Mesodermal cell (in vitro differentiated cells): Measurements from ENCODE around the gene CMIP.
A peak's percentile ranks its signal among the peaks of the same experiment; 100 is the strongest.

Experiments used
- H3K27ac ChIP-seq: 2 replicates; pipeline ENCODE4 v1.7.0; 2013; ENCODE audit warnings: mild to moderate bottlenecking, low read depth, low read length, moderate library complexity; ENCODE audit not compliant: severe bottlenecking
- H3K36me3 ChIP-seq: 2 replicates; pipeline ENCODE4 v1.7.1; 2013; ENCODE audit warnings: mild to moderate bottlenecking, low read length, moderate library complexity; ENCODE audit not compliant: control insufficient read depth, insufficient read depth
- H3K4me1 ChIP-seq: one replicate; pipeline ENCODE4 v1.7.1; 2013; ENCODE audit warnings: mild to moderate bottlenecking, low read length; ENCODE audit not compliant: insufficient read depth, control insufficient read depth, poor library complexity, severe bottlenecking
- H3K4me3 ChIP-seq: 2 replicates; pipeline ENCODE4 v1.7.0; 2013; ENCODE audit warnings: low read length, control low read depth, mild to moderate bottlenecking; ENCODE audit not compliant: insufficient read depth, poor library complexity, severe bottlenecking; ENCODE audit errors: extremely low read depth
- H3K9me3 ChIP-seq: 2 replicates; pipeline ENCODE4 v1.7.1; 2013; ENCODE audit warnings: mild to moderate bottlenecking, low read length, moderate library complexity; ENCODE audit not compliant: control insufficient read depth
- WGBS, 2 experiments: methylation state at CpG; one replicate each; pipeline ENCODE4 v1.1.5; 2013; ENCODE audit warnings: missing lambda C conversion rate in 2 of 2; ENCODE audit not compliant: insufficient coverage in 2 of 2; 5-methylcytosine and 5-hydroxymethylcytosine counted together

Gene CMIP

DNA sequence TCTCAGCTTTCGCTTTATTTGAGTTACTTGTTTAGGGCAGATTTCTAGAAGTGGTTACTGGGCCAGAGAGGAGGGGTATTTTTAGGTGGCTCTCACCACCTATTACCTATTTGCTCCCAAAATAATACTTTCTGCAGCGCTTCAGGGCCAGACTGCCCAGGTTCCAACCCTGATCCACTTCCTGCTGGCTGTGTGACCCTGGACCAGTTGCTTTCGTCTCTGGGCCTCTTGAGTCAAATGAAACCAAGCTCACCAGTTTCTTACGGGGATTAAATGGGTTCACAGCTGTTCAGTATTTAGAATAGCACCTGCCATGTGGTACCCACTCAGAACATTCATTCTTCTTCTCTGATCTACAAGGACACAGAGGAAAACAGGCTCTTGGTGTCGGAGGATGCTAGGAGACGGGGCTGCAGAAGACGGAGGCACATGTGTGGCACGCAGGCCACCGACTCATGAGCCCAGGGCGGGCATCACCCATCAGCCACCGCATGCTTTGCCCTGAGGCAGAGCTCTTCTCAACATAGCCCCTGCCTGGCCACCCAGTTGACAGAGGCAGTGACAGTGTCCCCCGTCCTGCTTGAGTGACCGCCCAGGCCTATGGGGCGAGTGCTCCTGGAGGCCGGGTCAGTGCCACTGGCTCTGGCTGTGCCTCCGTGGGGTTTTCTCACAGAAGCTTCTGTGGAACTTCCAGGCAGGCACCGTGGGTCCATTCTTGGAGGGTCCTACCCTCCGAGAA, 185.5 kb downstream of the CMIP start:
- Histone ChIP-seq H3K4me1 (peaks cover 44% of the 10 kb centered on the region), H3K27ac (no peak overlapping the region), H3K9me3 (no peaks in the 10 kb centered on the region), H3K36me3 (no peaks in the 10 kb centered on the region), H3K4me3 (no peak overlapping the region)
- WGBS, 2 experiments, result 87 to 93% methylated on average over 14 to 16 of the region's 18 CpGs

DNA sequence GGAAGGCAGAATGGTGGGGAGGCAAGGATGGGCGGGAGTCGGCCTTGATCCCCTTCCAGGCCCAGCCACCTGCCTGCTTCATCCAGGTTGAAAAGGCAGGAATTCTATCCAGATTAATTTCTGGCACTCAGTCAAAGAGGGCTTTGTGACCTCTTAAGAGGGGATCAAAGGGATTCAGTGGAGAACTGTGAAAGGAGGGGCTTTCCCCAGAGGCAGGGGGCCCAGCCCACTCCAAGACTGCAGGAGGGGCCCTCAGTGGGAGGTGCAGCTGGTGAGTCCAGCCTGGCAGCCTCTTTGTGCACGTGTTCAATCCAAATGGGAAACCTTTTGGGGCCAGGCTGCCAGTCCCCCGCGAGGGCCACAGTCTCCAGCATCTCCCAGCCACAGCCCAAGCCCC, 186.0 kb downstream of the CMIP start:
- Histone ChIP-seq H3K4me1 (peaks cover 49% of the 10 kb centered on the region), H3K27ac (peak overlapping the region; percentile 10)

DNA sequence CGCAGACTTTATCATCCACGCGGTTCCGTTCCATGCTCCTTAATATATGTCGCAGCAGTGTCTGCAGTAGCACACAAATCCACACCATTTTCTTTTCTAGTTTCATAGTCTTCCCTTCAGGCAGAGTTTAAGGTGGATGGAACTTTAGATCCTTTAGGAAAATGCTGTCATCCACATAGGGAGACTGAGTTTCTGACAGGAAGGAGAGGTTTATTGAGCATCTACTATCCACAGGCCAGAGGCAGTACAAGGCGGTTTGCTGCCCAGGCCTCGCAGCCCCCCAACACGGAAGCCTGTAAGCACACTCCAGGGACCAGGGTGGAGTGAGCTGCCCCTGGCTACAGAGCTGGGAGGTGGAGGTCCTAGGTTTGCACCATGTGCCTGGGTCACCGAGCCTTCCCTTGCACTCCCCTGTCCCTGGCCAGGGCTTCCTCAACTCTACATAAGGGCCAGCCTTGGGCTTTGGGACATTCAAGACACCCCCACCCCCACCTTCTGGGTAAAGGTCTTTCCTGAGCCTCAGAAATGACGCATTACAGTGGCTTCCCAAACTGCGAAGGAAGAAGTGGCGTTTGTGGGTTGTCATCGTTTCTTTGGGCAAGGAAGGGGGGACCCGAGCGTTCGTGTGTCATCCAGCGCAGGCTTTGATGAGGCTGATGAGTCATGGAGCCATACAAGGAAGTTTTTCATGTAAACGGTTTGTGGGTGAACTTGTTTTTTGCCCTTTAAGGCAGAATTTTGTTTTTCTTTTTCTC, 188.0 kb downstream of the CMIP start:
- Histone ChIP-seq H3K4me3 (no peak overlapping the region), H3K9me3 (no peaks in the 10 kb centered on the region), H3K36me3 (no peaks in the 10 kb centered on the region), H3K27ac (peak overlapping the region; percentile 89), H3K4me1 (peaks cover 58% of the 10 kb centered on the region)
- 81 to 87% methylated on average over 6 to 17 of the region's 18 CpGs for WGBS, 2 experiments

More for the DNA sequence above, 186.0 kb downstream of the CMIP start:
- Histone ChIP-seq H3K9me3 (no peaks in the 10 kb centered on the region), H3K36me3 (no peaks in the 10 kb centered on the region), H3K4me3 (no peak overlapping the region)
- WGBS, 2 experiments, result 53 to 57% methylated on average over 3 to 5 of the region's 5 CpGs

DNA sequence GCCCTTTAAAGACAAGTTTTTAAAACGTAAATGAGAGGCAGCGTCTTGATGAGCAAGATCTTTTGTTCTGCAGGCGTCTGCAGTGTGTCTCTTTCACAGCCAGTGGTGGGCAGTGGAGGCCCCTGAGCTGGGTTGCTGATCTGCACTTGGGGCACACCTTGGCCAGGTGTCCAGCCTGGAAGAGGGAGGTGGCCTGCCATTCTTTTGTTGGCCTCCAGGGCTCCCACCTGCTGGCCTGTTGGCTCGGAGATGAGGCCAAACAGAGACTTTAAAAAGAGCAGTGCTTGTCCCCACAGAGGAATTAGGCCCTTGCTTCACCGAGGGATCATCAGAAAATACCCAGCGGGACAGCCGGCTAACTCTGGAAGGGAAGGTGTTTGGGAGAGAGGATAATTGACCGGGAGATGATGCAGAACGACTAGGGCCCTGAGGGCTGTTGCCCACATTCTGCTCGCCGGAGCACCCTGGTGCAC, 188.6 kb downstream of the CMIP start:
- peak overlapping the region; percentile 89 for H3K27ac ChIP-seq
- H3K9me3 ChIP-seq, result no peaks in the 10 kb centered on the region
- peaks cover 63% of the 10 kb centered on the region for H3K4me1 ChIP-seq
- H3K4me3 ChIP-seq, result no peak overlapping the region
- 60 to 72% methylated on average over 8 to 10 of the region's 11 CpGs for WGBS, 2 experiments
- H3K36me3 ChIP-seq, result no peaks in the 10 kb centered on the region

DNA sequence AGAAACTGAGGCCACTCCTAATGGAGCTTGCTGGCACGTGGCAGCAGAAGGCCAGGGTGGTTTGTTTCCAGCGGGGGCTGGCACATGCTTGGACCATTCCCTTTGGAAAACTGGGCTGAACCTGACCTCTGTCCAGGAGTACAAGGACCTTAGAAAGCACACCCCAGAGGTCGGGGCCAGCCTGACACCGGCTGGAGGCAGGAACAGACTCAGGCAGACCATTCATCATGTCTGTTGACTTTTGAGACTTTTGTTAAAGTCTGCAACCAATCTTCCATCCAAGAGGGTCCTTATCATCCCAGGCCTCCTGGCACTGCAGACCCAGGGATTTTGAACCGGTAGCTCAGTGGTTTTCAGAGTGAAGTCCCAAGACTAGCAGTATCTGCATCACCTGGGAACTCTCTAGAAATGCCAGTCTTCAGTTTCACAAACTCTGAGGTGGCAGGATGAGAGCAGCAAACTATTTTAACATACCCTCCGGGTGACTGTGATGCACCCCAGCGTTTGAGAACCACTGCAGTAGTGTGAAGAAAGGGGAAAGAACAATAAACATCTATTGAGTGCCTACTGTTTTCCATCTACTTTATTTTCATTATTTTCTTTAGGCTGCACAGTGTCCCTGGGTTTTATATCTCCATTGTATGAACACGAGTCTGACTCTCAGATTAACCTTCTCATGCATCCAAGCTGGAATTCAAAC, 189.2 kb downstream of the CMIP start:
- Histone ChIP-seq H3K27ac (peak overlapping the region; percentile 89), H3K36me3 (no peaks in the 10 kb centered on the region), H3K9me3 (no peaks in the 10 kb centered on the region), H3K4me1 (peaks cover 67% of the 10 kb centered on the region), H3K4me3 (no peak overlapping the region)
- 57 to 87% methylated on average over 5 to 6 of the region's 8 CpGs for WGBS, 2 experiments

DNA sequence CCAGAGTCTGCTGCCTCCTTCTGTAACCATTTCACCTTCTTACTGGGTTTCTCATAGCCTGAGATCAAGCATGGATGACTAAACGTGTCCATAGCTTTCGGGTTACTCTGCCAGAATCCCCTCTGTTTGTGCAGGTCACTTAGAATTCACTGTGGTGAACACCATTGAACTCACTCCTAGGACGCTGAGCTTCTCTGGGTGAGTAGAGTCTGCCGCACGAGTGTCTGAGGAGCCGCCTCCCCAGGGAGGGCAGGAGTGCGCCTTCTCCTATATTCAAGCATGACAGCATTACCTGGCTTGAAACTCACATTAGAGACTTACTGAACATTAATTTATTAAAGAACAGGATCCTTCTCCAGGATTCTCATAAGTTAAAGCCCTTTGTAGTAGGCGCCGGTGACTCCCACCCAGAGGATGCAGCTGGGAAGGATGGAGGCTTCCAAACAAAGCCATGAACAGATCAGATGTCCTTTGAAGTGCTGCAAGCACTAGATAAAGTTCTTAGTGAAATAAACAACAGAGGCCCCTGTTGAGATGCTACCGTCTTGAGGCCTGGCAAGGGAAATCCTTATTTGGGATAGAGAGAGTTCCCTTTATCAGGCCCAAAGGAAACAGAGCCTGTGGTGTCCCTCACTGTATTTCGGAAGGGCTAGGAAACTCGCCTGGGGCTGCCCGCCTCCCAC, 189.9 kb downstream of the CMIP start:
- H3K36me3 ChIP-seq, result no peaks in the 10 kb centered on the region
- no peaks in the 10 kb centered on the region for H3K9me3 ChIP-seq
- H3K4me3 ChIP-seq, result peak overlapping the region; percentile 18
- H3K4me1 ChIP-seq, result peaks cover 69% of the 10 kb centered on the region
- H3K27ac ChIP-seq, result peak overlapping the region; percentile 89
- 34 to 48% methylated on average over 8 of the region's 13 CpGs for WGBS, 2 experiments

DNA sequence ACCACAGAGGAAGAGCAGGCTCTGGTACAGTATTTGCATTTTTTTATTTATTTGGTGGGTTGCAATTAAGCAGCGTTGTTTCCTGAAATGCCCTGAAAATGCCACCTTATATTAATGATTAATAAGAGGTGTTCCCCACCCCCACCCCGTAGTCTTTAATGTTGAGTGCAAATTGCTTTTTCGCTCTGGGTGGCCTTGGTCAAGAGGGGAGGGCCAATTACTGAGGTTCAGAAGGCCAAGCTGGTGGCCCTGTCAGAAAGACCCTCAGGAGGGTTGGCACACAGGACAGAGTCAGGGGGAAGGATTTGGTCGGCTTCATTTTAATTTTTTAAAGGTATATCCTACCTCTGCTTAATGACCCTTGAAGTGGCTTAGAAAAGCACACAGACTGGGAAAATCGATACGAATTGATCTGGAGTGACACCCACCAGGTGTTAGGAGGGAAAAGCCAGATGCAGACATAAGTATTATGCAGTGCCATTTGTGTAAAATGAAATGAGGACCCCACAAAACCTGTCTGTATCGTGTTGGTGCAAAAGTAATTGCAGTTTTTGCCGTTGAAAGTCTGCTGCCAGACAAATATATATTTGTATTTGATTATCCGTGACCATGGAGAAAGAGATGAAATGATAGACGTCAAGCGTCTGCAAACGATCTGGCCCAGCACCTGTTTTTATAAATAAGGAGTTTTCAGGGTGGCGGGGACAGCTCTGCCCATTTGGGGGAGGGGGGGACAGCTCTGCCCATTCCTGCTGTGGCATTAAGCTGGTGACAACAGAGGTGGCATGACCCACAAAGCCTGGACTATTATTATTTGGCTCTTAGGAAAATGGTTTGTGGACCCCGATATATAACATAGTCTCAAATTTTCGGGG, 190.7 kb downstream of the CMIP start:
- Histone ChIP-seq H3K36me3 (no peaks in the 10 kb centered on the region), H3K27ac (peak overlapping the region; percentile 89), H3K9me3 (no peaks in the 10 kb centered on the region), H3K4me3 (peak overlapping the region; percentile 18), H3K4me1 (peaks cover 71% of the 10 kb centered on the region)
- WGBS, 2 experiments, result 84 to 86% methylated on average over 11 of the region's 15 CpGs

DNA sequence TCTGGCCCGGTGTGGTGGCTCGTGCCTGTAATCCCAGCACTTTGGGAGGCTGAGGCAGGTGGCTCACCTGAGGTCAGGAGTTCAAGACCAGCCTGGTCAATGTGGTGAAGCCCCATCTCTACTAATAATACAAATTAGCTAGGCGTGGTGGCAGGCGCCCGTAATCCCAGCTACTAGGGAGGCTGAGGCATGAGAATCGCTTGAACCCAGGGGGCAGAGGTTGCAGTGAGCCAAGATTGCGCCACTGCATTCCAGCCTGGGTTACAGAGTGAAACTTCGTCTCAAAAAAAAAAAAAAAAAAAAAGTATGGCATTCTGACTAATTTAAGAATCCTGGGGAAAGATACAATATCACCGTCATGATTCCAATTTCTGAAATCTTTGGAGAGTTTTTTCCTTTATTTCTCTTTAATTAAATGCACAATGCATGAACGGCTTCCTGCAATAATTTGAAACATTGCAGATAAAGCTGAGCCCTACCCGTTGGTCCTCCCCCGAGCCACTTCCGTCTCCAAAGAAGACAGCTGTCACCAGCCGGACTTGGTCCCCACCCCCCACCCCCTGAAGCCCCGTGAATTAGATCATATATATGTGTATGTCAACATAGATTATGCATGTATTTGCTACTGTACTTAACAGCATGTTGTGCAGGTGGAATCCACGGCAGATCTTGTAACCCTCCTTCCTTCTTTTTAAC, 191.8 kb downstream of the CMIP start:
- Histone ChIP-seq H3K4me1 (peaks cover 62% of the 10 kb centered on the region), H3K27ac (no peak overlapping the region), H3K9me3 (no peaks in the 10 kb centered on the region), H3K4me3 (no peak overlapping the region), H3K36me3 (peaks cover 3% of the 10 kb centered on the region)
- 92 to 95% methylated on average over 7 to 13 of the region's 16 CpGs for WGBS, 2 experiments

DNA sequence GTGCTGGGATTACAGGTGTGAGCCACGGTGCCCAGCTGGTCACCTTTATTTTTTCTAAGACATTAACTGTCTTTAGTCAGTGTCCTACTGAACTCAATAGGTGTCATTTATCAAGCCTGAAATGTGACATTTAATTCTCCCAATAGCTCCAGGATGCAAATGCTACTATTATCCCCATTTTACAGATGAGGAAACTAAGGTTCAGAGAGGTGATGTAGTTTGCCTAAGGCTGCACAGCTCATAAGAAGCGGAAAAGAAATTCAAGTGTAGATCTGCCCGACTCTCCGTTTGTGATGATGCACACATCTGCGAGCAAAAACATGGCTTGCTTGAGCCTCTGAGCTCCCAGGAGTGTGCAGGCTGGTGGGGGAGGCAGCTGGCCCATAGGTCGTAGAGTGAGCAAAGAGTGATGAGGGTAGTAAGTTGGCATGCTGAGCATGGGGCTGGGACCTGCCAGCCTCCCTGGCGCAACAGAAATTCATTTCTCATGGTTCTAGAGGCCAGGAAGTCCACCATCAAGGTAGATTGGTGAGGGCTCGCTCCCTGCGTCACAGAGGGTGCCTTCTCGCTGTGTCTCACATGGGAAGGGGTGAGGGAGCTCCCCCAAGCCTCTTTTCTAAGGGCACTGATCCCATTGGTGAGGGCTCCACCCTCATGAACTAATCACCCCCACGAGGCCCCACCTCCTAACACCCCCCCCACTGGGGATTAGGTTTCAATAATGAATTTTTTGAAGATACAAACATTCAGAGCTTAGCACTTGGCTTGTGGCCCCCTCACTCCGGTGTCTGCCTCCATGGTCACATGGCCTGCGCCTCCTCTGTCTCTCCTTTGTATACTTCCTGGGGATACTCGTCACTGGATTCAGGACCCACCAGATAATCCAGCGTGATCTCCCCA, 193.0 kb downstream of the CMIP start:
- H3K36me3 ChIP-seq, result peaks cover 13% of the 10 kb centered on the region
- H3K27ac ChIP-seq, result no peak overlapping the region
- 95 to 96% methylated on average over 11 to 13 of the region's 15 CpGs for WGBS, 2 experiments
- H3K4me1 ChIP-seq, result peaks cover 51% of the 10 kb centered on the region
- no peaks in the 10 kb centered on the region for H3K9me3 ChIP-seq
- H3K4me3 ChIP-seq, result no peak overlapping the region
